SK-N-SH treated with all-trans-retinoic acid at 6 μM for 48 hours (cell line): ENCODE measurements around the gene TWIST2.

Experiments
- ATAC-seq: fragments of 200-7000 bp; cut with Tn5 transposase; 3 replicates; pipeline ENCODE4 v1.9.1; 2020; ENCODE audit warnings: mild to moderate bottlenecking, moderate library complexity
- ARNTL ChIP-seq: fragments of 450-650 bp; formaldehyde crosslinking; IDR thresholded peaks from 2 replicates; pipeline ENCODE4 v1.5.0; 2020; ENCODE audit warnings: low read depth, mild to moderate bottlenecking, moderate library complexity, borderline replicate concordance
- BACH2 ChIP-seq: fragments of 250-450 bp; sonication (Bioruptor Pico); IDR thresholded peaks from 2 replicates; pipeline ENCODE4 v1.9.0; 2021; ENCODE audit warnings: mild to moderate bottlenecking, borderline replicate concordance
- CSDC2 ChIP-seq: fragments of 250-450 bp; sonication (Bioruptor Pico); IDR thresholded peaks from 2 replicates; pipeline ENCODE4 v1.5.0; 2020; ENCODE audit warnings: mild to moderate bottlenecking, moderate library complexity
- ESRRG ChIP-seq: fragments of 250-450 bp; sonication (Bioruptor Pico); IDR thresholded peaks from 2 replicates; pipeline ENCODE4 v1.6.1; 2021; ENCODE audit warnings: mild to moderate bottlenecking
- ISL1 ChIP-seq: fragments of 250-450 bp; sonication (Bioruptor Pico); IDR thresholded peaks from 2 replicates; pipeline ENCODE4 v2.1.2; 2022; ENCODE audit warnings: mild to moderate bottlenecking, moderate library complexity
- POU6F1 ChIP-seq: fragments of 250-450 bp; sonication (Bioruptor Pico); IDR thresholded peaks from 2 replicates; pipeline ENCODE4 v1.8.0; 2021; ENCODE audit warnings: low read depth, mild to moderate bottlenecking, moderate library complexity, borderline replicate concordance
- PPARA ChIP-seq: fragments of 250-450 bp; sonication (Bioruptor Pico); IDR thresholded peaks from 2 replicates; pipeline ENCODE4 v1.5.0; 2020; ENCODE audit warnings: mild to moderate bottlenecking, borderline replicate concordance
- RARB ChIP-seq: fragments of 250-450 bp; sonication (Bioruptor Pico); IDR thresholded peaks from 2 replicates; pipeline ENCODE4 v1.8.0; 2021; ENCODE audit warnings: mild to moderate bottlenecking, moderate library complexity
- TCF4 ChIP-seq: fragments of 250-450 bp; sonication (Bioruptor Pico); IDR thresholded peaks from 2 replicates; pipeline ENCODE4 v1.8.0; 2021; ENCODE audit warnings: mild to moderate bottlenecking, moderate library complexity, borderline replicate concordance
- TOX ChIP-seq: fragments of 250-450 bp; sonication (Bioruptor Pico); IDR thresholded peaks from 2 replicates; pipeline ENCODE4 v1.8.0; 2021; ENCODE audit warnings: mild to moderate bottlenecking, moderate library complexity, borderline replicate concordance
- TSHZ2 ChIP-seq: fragments of 250-450 bp; sonication (Bioruptor Pico); IDR thresholded peaks from 2 replicates; pipeline ENCODE4 v1.5.0; 2020; ENCODE audit warnings: mild to moderate bottlenecking, moderate library complexity
- ZC3H10 ChIP-seq: fragments of 250-450 bp; sonication (Bioruptor Pico); IDR thresholded peaks from 2 replicates; pipeline ENCODE4 v1.5.1; 2021; ENCODE audit warnings: mild to moderate bottlenecking, moderate library complexity
- ZFP3 ChIP-seq: fragments of 250-450 bp; sonication (Bioruptor Pico); IDR thresholded peaks from 2 replicates; pipeline ENCODE4 v1.5.0; 2020; ENCODE audit warnings: mild to moderate bottlenecking, moderate library complexity
- ZFP30 ChIP-seq: fragments of 450-650 bp; formaldehyde crosslinking; IDR thresholded peaks from 2 replicates; pipeline ENCODE4 v1.5.0; 2022; ENCODE audit warnings: mild to moderate bottlenecking, moderate library complexity
- ZNF565 ChIP-seq: fragments of 450-650 bp; formaldehyde crosslinking; conservative IDR thresholded peaks from 2 replicates; pipeline ENCODE4 v1.5.0; 2020; ENCODE audit warnings: low read depth, mild to moderate bottlenecking, moderate library complexity
- ZNF70 ChIP-seq: fragments of 450-650 bp; formaldehyde crosslinking; IDR thresholded peaks from 2 replicates; pipeline ENCODE4 v1.5.0; 2020; ENCODE audit warnings: mild to moderate bottlenecking, moderate library complexity
- ZNF8 ChIP-seq: fragments of 450-650 bp; formaldehyde crosslinking; IDR thresholded peaks from 2 replicates; pipeline ENCODE4 v1.5.0; 2020; ENCODE audit warnings: mild to moderate bottlenecking, moderate library complexity
- TF ChIP-seq, protein P1 (sequence below): fragments of 250-450 bp; sonication (Bioruptor Pico); IDR thresholded peaks from 2 replicates; pipeline ENCODE4 v1.5.1; 2020; ENCODE audit warnings: low read depth, mild to moderate bottlenecking, moderate library complexity
- TF ChIP-seq, protein P2 (sequence below): fragments of 250-450 bp; sonication (Bioruptor Pico); IDR thresholded peaks from 2 replicates; pipeline ENCODE4 v1.8.0; 2020; ENCODE audit warnings: mild to moderate bottlenecking, moderate library complexity, borderline replicate concordance

Gene TWIST2

DNA sequence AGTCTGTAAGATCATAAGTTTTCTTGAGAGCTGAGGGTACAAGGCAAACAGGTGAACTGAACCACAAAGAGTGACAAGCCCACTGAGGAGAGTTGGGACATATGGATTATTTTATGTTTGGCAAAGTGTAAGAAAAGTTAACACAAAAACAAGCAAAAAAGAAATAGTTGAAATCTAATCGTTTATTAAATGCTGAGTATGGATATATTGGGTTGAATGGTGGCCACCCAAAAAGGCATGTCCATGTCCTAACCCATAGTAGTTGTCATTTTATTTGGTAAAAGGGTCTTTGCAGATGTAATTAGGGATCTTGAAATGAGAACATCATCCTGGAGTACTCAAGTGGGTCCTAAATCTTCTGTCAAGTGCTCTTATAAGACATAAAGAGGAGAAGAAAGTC is 24.9 kb upstream of the TWIST2 start (continued):
- TF ChIP-seq TSHZ2 = no peak
- TF ChIP-seq ZNF8 (CRISPR knock-in tag) = no peak
- TF ChIP-seq, protein P1, sequence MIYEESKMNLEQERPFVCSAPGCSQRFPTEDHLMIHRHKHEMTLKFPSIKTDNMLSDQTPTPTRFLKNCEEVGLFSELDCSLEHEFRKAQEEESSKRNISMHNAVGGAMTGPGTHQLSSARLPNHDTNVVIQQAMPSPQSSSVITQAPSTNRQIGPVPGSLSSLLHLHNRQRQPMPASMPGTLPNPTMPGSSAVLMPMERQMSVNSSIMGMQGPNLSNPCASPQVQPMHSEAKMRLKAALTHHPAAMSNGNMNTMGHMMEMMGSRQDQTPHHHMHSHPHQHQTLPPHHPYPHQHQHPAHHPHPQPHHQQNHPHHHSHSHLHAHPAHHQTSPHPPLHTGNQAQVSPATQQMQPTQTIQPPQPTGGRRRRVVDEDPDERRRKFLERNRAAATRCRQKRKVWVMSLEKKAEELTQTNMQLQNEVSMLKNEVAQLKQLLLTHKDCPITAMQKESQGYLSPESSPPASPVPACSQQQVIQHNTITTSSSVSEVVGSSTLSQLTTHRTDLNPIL (CRISPR knock-in tag) = no peak
- TF ChIP-seq POU6F1 = no peak
- TF ChIP-seq CSDC2 = no peak

DNA sequence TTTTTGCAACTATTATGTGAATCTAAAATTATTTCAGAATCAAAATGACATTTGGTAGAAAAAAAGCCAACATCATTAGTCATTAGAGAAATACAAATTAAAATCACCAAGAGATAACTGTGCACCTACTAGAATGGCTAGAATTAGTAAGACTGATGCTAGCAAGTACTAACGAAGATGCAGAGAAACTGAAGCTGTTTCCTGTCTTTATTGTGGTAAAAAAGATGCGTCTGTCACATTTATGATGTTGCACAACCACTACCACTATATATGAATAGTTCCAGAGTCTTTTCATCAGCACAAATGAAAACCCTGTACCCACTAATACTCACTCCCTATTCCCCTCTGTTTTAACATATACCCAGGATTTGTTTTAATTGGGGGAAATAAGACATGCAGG is 16.7 kb upstream of the TWIST2 start:
- TF ChIP-seq BACH2 (no peak), POU6F1 (no peak), ZNF8 (CRISPR knock-in tag) (no peak), ESRRG (CRISPR knock-in tag) (no peak), ISL1 (no peak), TCF4 (no peak), ARNTL (CRISPR knock-in tag) (no peak), ZFP30 (CRISPR knock-in tag) (no peak)

GRCh38 chr2:238834982-238835381 is 12.9 kb upstream of the TWIST2 start:
- TF ChIP-seq TCF4 (no peak), TSHZ2 (no peak), RARB (CRISPR knock-in tag) (no peak), ZC3H10 (no peak), TOX (CRISPR knock-in tag) (no peak), PPARA (CRISPR knock-in tag) (no peak), ZFP3 (CRISPR knock-in tag) (no peak), ZNF70 (CRISPR knock-in tag) (no peak), POU6F1 (no peak), ZFP30 (CRISPR knock-in tag) (no peak), ARNTL (CRISPR knock-in tag) (no peak), ZNF8 (CRISPR knock-in tag) (no peak), ZNF565 (CRISPR knock-in tag) (no peak)
- TF ChIP-seq, protein P1 (CRISPR knock-in tag) = no peak
- TF ChIP-seq, protein P2, sequence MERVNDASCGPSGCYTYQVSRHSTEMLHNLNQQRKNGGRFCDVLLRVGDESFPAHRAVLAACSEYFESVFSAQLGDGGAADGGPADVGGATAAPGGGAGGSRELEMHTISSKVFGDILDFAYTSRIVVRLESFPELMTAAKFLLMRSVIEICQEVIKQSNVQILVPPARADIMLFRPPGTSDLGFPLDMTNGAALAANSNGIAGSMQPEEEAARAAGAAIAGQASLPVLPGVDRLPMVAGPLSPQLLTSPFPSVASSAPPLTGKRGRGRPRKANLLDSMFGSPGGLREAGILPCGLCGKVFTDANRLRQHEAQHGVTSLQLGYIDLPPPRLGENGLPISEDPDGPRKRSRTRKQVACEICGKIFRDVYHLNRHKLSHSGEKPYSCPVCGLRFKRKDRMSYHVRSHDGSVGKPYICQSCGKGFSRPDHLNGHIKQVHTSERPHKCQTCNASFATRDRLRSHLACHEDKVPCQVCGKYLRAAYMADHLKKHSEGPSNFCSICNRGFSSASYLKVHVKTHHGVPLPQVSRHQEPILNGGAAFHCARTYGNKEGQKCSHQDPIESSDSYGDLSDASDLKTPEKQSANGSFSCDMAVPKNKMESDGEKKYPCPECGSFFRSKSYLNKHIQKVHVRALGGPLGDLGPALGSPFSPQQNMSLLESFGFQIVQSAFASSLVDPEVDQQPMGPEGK (CRISPR knock-in tag) = no peak
- TF ChIP-seq, all 23 proteins: peak for 0

More for the DNA sequence above, 16.7 kb upstream of the TWIST2 start:
- no peak for ATAC-seq

More at GRCh38 chr2:238834982-238835381, 12.9 kb upstream of the TWIST2 start:
- no peak for ATAC-seq
